Activated CD4-positive, alpha-beta T cell treated with anti-CD3 and anti-CD28 coated beads, Interleukin-2, amount 50 U/mL, for 1 hour (primary cell): ENCODE results near the gene GLP2R.
"Not testable (repeated sequence)": the region's sequence is repeated elsewhere in the genome, so short reads cannot be mapped to it uniquely, and the experiment has no call there.

ENCODE experiments used
- DNase-seq: peaks from one replicate; pipeline ENCODE4 v3.0.0-alpha.2; 2020

Gene GLP2R

GRCh38 chr17:9900044-9900594, 74.4 kb downstream of the GLP2R start:
- DNase-seq: no peak

DNA sequence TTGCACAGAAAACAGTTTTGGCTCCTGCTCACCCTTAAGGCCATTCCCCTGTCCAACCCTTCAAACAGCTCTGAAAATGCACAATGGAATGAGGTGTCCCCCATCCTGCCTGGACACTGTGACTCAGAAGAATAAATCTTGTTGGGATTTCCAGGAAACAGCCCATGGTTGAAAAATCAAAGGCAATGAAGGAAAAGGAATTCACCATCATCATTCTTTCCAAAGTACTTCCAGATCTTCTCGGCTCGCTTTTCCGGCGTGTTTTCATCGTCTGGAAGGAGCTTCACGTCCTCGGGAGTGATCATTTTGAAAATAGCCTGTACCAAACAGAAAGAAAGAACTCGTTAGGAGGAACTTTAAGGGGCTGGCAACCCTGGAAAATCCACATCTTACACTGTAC, 75.1 kb downstream of the GLP2R start:
- DNase-seq: no peak

DNA sequence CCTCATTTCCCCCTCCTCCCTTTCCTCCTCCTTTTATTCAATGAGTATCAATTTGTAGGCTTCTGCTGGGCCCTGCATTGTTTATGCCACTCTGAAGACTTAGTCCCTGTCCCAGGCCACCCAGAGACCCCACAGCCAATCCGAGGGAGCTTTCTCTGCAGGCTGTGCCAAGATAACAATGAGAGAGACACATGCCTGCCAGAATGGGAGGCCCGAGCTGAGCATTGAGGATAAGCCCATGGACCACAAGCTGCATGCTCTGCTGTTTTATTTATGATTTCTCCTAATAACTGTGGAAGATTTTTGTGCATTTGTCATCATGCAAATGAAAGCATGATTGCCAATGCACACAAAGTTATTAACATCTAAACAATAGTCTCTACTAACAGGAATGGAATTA, 76.4 kb downstream of the GLP2R start:
- no peak for DNase-seq

GRCh38 chr17:9904277-9905077, 78.8 kb downstream of the GLP2R start:
- no peak for DNase-seq

GRCh38 chr17:9905078-9905415, 79.3 kb downstream of the GLP2R start, which contains the start of gene RCVRN:
TSS of gene RCVRN (minus strand) at chr17:9905271. CDS start at chr17:9905180, 91 bp downstream.
- DNase-seq: no peak

GRCh38 chr17:9905902-9906301, 80.2 kb downstream of the GLP2R start:
- DNase-seq: no peak

GRCh38 chr17:9906616-9907015, 80.9 kb downstream of the GLP2R start:
- DNase-seq: no peak

GRCh38 chr17:9907131-9907530, 81.4 kb downstream of the GLP2R start:
- DNase-seq: no peak

DNA sequence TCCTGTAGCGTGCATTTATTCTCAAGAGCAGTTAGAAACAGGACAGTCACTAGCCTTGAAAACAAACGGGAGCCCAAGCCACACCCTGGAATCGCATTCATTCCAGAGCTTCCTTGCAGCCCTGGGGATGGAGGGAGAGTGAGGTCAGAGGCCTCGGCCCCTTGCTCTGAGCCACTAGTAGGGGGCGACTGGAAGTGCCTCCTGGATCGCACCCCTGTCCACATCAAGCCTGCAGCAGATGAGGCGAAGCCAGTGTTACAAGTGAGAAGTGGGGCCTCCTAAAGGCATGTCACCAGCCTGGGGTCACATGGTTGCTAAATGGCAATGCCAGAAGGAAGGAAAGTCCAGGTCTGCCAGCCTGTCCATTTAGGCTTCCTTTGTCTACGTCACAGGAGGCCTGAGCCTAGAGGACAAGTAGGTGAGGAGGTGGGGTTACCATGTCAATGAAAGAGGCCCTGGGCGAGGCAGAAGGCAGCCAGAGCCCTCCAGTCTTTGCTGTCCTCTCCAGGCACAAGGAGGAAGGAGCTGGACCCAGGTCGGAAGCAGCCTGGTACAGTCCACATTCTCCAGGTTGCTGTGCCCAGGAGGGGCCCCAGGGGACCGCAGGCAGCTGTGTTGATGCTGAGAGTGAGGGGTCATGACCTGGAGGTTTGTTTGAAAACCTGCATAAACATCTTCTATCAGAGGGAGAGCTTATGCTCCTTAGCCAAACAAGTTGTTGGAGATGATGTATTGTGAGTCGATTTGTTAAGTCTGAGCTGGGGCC, 82.3 kb downstream of the GLP2R start:
- no peak for DNase-seq

GRCh38 chr17:9908649-9909042, 82.9 kb downstream of the GLP2R start:
- no peak for DNase-seq

GRCh38 chr17:9911089-9911488, 85.4 kb downstream of the GLP2R start:
- no peak for DNase-seq

- DNase-seq: no peak
These were observed 86.7 kb downstream of the GLP2R start for GRCh38 chr17:9912121-9913099.

GRCh38 chr17:9913476-9913875, 87.8 kb downstream of the GLP2R start:
- DNase-seq: no peak

- no peak for DNase-seq
These were observed 90.4 kb downstream of the GLP2R start for GRCh38 chr17:9916108-9916507.

GRCh38 chr17:9917131-9917530, 91.4 kb downstream of the GLP2R start:
- DNase-seq: no peak

- no peak for DNase-seq
These were observed 92.1 kb downstream of the GLP2R start for GRCh38 chr17:9917801-9918200.

DNA sequence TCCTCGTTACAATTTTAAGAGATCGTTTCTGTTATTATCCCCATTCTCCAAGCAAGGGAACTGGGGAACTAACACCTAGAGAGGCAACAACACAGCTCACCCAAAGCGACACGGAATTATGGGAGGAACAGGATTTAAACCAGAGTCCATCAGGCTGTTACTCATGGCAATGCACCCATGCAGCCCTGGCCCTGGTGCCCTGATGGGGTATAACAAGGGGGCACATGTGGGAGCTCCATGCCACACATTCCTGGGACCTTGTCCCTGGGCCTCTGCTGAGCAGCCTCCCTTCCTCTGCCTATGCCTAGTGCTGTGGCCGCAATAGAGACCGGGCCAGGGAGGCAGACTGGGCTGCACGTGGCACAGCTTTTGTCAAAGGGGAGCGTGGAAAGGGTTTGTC, 92.6 kb downstream of the GLP2R start:
- no peak for DNase-seq

- no peak for DNase-seq
These were observed 93.2 kb downstream of the GLP2R start for GRCh38 chr17:9918804-9919352.

DNA sequence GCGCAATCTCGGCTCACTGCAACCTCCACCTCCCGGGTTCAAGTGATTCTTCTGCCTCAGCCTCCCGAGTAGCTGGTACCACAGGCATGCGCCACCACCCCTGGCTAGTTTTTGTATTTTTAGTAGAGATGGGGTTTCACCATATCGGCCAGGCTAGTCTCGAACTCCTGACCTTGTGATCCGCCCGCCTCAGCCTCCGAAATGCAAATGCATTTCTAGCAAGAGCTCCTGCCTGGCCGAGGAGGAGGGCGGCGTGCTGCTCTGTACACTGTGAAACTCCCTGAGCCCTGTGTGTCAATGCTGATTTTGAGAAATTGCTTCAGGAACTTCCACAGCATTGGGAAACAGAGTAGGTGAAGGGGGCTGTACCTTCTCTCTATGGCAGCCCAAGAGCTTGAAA, 95.5 kb downstream of the GLP2R start:
- DNase-seq: not testable (repeated sequence)

- no peak for DNase-seq
These were observed 96.5 kb downstream of the GLP2R start for GRCh38 chr17:9922012-9922848.

GRCh38 chr17:9924735-9925191, 99.0 kb downstream of the GLP2R start:
- no peak for DNase-seq
